SU-DHL-6 (cell line): ENCODE data around the gene GPR142.

Source experiments
- EZH2phosphoT487 ChIP-seq: fragments of 200-600 bp; sonication (generic), shearing (Covaris generic); conservative IDR thresholded peaks from 2 replicates; pipeline ENCODE4 v1.6.1; 2018; ENCODE audit warnings: mild to moderate bottlenecking, antibody characterized with exemption, low read length, moderate library complexity, mixed read lengths
- TF ChIP-seq, protein P1 (sequence below): fragments of 200-600 bp; sonication (generic); IDR thresholded peaks from one replicate; pipeline ENCODE4 v1.5.1; 2017; ENCODE audit warnings: antibody characterized with exemption, mild to moderate bottlenecking, low read length, moderate library complexity; ENCODE audit not compliant: insufficient read depth, poor library complexity, severe bottlenecking

DNA sequence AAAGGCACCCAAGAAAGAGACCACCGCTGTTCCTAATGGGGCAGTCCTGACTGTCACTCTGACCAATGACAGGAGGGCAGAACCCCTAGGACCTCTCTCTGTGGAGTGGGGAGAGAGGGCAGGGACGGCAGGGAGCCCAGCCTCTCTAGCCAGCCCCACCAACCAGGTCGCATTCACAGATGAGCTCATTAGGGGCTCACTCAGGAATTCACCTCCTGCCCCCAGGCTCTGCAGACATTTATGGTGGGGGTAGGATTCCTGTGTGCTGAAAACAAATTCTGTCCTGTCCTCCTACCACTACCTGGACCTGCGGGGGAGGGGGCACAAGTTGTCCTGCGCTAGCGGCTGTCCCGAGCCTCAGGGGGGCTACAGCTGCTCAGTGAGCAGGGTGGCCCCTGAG is 36.9 kb downstream of the GPR142 start:
- TF ChIP-seq, protein P1, sequence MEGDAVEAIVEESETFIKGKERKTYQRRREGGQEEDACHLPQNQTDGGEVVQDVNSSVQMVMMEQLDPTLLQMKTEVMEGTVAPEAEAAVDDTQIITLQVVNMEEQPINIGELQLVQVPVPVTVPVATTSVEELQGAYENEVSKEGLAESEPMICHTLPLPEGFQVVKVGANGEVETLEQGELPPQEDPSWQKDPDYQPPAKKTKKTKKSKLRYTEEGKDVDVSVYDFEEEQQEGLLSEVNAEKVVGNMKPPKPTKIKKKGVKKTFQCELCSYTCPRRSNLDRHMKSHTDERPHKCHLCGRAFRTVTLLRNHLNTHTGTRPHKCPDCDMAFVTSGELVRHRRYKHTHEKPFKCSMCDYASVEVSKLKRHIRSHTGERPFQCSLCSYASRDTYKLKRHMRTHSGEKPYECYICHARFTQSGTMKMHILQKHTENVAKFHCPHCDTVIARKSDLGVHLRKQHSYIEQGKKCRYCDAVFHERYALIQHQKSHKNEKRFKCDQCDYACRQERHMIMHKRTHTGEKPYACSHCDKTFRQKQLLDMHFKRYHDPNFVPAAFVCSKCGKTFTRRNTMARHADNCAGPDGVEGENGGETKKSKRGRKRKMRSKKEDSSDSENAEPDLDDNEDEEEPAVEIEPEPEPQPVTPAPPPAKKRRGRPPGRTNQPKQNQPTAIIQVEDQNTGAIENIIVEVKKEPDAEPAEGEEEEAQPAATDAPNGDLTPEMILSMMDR: no peak
- TF ChIP-seq EZH2phosphoT487: no peak
